Activated gamma-delta T cell treated with Interleukin-2 at 50 U/mL for 16 hours (primary cell): Measurements from ENCODE around the gene SLFN11.
"Not testable (repeated sequence)": the region's sequence is repeated elsewhere in the genome, so short reads cannot be mapped to it uniquely, and the experiment has no call there.

Experiments used
- DNase-seq: peaks from one replicate; pipeline ENCODE4 v3.0.0-alpha.2; 2020

SLFN11 gene

GRCh38 chr17:35359398-35359797 lies 14.0 kb downstream of the SLFN11 start:
- DNase-seq = no peak

DNA sequence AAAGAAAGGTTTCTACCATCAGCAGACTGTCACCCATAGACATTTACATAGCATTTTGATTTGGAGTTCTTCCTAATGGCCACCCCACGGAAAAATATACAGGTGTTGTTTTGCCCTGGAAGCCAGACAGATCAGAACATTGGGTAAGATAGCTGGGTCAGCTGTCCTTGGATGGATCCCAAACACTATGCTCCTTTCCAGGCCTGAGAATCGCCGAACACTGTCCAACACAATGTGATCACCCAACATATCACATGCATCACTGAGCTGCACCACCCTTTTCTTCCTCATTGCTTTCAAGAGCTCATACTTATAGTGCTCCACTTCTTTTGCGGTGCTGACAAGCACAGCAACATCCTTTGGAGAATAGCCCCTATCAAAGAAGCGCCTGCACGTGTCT lies 21.1 kb downstream of the SLFN11 start:
- DNase-seq = no peak

DNA sequence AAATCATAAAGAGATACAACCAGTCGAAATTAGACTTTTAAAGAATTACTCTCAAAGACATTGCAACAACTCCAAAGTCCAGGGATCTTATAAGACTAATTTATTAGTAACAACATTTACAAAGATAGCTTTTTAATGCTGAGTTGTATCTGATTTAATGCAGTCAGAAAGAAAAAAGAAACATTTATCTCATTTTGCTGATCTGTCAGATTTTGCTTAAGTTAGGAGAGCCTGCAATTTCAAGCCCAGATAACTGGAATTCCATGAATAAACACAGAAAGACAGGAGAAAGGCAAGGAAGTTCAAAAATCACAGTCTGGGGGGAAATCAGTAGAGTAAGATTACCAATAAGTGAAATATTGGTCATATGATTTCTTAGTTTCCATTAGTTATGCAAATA lies 22.9 kb downstream of the SLFN11 start:
- no peak for DNase-seq

- DNase-seq = peak; percentile 18
Measured at GRCh38 chr17:35345926-35346771, 27.3 kb downstream of the SLFN11 start.

DNA sequence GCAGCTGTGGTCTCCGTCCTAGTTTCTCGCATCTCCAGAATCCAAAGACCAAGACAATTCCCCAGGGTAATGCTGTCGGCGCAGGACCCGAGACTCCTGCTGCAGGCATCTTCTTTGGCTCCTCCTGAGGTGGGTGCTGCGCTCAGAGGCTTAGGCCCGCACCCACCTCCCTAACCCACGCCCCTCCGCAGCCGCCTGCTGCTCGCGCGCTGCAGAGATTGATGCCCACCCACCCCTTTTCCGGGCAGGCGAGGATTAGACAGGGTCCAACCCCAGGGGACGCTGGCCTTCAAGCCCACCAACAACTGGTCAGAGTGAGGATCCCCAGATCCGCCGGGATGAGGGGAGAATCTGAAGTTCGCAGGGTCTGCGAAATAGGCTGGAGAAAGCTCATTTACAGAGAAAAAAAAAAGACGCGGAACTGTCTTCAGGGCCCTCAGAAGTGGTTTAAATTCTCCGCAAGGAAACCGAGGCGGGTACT lies 27.9 kb downstream of the SLFN11 start:
- DNase-seq = no peak

GRCh38 chr17:35344262-35344661 lies 29.2 kb downstream of the SLFN11 start:
- DNase-seq = no peak

DNA sequence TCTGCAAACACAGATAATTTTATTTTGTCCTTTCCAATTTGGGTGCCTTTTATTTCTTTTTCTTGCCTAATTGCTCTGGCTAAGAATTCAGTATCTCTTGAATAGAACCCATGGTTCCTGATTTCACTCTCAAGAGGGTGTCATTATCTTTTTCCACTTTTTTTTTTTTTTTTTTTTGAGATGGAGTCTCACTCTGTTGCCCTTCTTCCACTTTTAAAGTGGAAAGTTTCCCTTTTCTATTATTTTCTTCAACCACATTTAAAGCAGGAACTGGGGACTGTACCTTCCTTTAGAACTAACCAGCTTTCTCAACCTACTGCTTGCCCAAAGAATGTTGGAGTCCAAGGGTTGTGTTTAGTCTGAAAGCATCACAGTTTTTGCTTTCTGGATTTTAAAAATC lies 31.1 kb downstream of the SLFN11 start:
- no peak for DNase-seq

DNA sequence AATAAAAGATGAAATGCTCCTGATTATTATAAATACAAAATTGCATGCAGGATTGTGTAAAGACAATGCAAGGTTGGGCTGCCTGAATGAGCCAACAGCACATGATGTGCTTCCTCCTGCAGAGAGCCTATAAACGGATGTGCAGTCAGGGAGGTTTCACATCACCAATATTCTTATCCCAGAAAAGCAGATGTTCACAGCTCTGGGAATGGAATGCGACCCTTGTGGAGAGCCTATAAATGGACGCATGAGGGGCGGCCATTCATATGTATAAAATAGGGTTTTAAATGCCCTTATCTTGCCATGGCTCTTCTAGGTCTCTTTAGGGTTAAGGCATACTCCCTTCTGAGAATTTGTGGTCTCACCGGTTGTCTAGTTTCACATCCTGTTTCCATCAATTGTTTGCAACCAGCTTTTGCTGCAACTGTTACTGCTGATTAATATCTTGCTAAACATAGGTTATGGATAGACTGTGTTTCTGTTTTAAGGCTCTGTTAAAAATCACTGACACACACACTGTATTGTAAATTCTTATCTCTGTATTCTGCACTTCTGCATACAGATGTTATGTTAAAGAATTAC lies 31.9 kb downstream of the SLFN11 start:
- DNase-seq = no peak

GRCh38 chr17:35338230-35338629 lies 35.2 kb downstream of the SLFN11 start:
- no peak for DNase-seq

DNA sequence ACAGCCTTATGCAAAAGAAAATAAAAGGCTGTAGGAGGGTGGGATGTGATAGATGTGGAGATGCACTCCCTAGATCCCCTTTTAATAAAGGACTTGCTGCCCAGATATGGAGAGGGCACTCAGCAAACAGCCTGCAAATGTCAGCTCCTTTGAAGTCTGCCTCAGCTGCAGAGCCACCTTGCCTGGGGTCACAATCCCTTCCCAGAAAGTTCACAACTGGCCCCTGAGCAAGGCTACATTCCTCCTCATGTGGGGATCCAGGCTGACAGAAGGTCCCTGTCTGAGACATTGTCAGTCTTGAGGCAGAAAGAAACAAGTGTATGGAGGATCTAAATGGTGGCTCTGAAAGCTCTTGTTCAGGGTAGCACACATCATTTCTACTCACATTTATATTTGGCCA lies 36.1 kb downstream of the SLFN11 start:
- no peak for DNase-seq

- DNase-seq = not testable (repeated sequence)
Measured at GRCh38 chr17:35333578-35333977, 39.8 kb downstream of the SLFN11 start.

- DNase-seq = no peak
Measured at GRCh38 chr17:35322749-35323148, 50.7 kb downstream of the SLFN11 start.

DNA sequence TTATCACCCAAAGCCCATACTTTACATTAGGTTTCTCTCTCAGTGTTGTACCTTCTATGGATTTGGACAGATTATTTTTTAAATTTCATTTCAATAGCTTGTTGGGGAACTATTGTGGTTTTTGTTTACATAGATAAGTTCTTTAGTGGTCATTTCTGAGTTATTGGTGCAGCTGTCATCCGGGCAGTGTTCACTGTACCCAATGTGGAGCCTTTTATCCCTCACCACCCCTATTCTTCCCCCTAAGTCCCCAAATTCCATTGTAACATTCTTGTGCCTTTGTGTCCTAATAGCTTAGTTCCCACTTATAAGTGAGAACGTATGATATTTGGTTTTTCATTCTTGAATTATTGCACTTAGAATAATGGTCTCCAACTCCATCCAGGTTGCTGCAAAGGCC lies 57.5 kb downstream of the SLFN11 start:
- DNase-seq = no peak

- DNase-seq = no peak
Measured at GRCh38 chr17:35315283-35315682, 58.1 kb downstream of the SLFN11 start.

DNA sequence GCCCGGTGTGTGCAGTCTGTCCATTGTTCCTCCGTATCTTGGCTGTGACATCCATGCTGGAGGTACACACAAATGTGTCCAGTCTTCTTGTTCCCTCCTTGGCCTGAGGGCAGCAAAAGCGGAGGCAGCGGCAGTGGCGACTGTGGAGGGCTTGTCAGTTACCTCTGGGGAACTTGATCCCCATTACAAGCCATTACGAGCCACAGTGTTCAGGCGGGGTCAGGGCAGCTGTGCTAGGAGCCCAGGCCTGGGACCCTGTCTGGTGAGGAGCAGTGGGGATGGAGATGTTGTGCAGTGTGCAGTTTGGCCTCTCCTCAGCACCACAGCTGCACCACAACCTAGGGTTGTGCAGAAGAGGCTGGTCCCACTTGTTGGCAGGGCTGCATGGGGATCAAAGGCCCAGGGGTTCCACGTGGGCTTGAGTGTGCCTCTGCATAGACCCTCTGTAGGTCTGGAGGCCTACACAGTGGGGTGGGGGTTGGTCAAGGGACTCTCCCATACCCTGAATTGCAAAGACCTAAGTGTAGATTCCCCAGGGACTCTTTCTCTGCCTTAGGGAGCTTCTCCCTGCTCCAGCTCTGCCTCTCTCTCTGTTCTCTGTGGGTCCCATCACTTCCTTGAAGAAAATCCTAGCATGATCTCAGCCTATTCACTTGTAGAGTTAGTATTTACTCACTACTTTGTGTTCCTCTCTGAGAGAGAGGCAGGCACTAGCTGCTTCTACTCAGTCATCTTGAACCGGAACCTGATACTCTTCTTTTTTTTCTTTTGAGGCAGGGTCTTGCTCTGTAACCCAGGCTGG lies 58.8 kb downstream of the SLFN11 start:
- DNase-seq = no peak

GRCh38 chr17:35313875-35314409 lies 59.5 kb downstream of the SLFN11 start:
- peak; percentile 16 for DNase-seq

DNA sequence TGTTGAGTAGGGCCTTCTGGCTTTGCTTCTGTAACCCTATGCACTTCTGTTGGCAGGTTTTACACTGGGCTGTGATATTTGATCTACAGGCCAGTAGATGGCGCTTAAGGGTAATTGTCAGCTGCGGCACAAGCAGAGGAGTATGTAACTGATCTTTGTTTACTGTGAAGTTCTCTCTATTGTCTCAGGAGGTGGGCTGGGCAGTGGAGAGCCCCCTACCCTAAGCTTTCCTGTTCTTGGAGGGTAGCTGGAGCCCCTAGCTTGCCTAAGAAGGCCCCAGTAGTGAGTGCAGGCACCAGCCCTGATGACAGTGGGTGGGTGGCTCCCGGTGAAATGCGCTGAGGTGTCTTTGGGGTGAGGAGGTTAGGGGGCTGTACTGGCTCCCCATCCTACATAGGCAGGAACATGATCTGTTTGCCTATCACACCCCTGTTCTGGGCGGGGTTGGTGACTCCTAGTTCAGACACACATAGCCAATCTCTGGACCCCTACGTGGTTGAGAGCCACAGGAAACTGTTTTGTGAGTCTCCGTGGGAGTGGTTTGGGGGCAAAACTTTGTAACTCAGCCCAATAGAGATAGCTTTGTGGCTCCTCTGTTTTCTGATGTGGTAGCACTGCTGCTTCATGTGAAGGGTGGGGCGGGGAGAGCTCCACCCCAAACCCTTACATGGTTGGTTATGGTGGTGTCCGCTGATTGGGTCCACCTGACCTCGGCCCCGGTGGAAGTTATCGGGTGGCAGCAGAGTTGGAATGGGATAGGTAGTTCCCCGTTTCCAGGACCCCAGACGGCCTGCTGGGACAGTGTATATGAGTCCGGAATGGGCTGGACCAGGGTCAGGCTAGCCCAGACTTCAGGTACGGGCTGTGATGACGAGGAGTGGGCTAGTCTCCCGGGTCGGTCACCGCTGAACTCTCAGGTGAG lies 60.4 kb downstream of the SLFN11 start:
- DNase-seq = peak; percentile 90

GRCh38 chr17:35312346-35312745 lies 61.1 kb downstream of the SLFN11 start:
- DNase-seq = no peak

GRCh38 chr17:35309345-35309744 lies 64.1 kb downstream of the SLFN11 start:
- DNase-seq = not testable (repeated sequence)
